ENCODE results near the gene PI4KA.

DNA sequence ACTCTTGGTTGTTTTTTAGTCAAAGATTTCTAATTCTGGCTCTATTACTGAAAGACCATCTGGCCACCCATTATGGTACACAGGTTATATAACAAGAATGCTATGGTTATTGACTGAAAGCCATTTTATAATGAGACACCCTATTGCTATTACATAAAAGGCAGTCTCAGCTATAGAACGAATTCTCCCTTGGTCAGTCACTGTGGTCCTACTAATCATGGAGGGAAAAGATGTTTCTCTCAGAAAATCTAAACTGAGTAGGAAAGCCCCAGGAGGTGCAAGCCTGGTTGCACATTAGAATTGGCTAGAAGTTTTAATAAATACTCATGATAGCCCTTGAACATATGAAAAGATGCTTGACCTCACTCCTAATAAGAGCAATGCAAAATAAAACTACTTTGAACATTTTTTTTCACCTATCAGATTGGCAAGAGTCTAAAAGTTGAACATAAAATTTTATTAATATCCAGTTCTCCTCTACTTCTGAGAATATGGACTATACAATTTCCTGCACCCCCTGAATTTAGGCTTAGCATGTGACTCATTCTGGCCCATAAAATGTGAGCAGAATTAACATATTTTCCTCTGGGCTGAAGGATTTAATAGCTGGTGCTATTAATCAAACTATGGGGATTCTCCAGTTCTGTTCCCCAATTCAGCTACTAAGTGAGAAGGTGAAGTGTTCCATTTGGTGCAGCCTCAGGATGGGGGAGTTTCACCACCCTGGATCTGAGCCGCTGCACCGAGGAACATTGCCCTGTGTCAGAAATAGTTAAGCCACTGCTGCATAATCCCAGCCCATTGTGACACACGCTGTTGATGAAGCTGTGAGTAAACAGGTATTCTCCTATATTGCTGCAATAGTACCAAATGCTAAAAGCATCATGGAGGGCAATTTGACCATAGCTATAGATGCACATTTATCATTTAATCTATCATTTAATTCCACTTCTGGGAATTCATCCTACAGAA is 47.1 kb upstream of the PI4KA start:
- TF ChIP-seq EP300 (IDR thresholded peaks at IDR 0.05; ENCODE audit: borderline replicate concordance) (no peak), CREB1 (IDR thresholded peaks at IDR 0.05; ENCODE audit: low read depth) (no peak), EGR1 (IDR thresholded peaks at IDR 0.05) (no peak), NFIC (IDR thresholded peaks at IDR 0.05) (no peak), RAD21 (IDR thresholded peaks at IDR 0.05; ENCODE audit: low read depth) (no peak), REST (IDR thresholded peaks at IDR 0.05; ENCODE audit: low read depth) (no peak), MAX (IDR thresholded peaks at IDR 0.05) (no peak), FOXM1 (IDR thresholded peaks at IDR 0.05; ENCODE audit: borderline replicate concordance, low read depth) (no peak), TCF12 (IDR thresholded peaks at IDR 0.05; ENCODE audit: low read depth) (no peak), CEBPB (IDR thresholded peaks at IDR 0.05) (no peak)
- TF ChIP-seq, protein P1, sequence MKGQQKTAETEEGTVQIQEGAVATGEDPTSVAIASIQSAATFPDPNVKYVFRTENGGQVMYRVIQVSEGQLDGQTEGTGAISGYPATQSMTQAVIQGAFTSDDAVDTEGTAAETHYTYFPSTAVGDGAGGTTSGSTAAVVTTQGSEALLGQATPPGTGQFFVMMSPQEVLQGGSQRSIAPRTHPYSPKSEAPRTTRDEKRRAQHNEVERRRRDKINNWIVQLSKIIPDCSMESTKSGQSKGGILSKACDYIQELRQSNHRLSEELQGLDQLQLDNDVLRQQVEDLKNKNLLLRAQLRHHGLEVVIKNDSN (IDR thresholded peaks at IDR 0.05): no peak
